Testis (tissue), 3 donors: ENCODE results near the gene COL2A1. TPM values are rescaled to one million over a fixed set of nuclear protein-coding genes. Genes with fewer than 3 reads are reported as not detected.

ENCODE experiments used
- DNase-seq: peaks from one replicate; pipeline ENCODE4 v3.0.0-alpha.2; 2019
- H3K27ac ChIP-seq, 2 donors: fragments of 200-600 bp; sonication (generic); one replicate each; pipeline ENCODE4 v1.5.1; 2019
- H3K27me3 ChIP-seq: fragments of 200-600 bp; sonication (generic); one replicate; pipeline ENCODE4 v1.5.1; 2019
- H3K36me3 ChIP-seq: fragments of 200-600 bp; sonication (generic); one replicate; pipeline ENCODE4 v1.5.1; 2017; ENCODE audit warnings: low read depth; ENCODE audit errors: missing control alignments
- H3K4me1 ChIP-seq: fragments of 200-600 bp; sonication (generic); one replicate; pipeline ENCODE4 v1.5.1; 2019
- H3K4me3 ChIP-seq, 2 donors: fragments of 200-600 bp; sonication (generic); one replicate each; pipeline ENCODE4 v1.5.1; 2017 to 2019
- H3K9me3 ChIP-seq: fragments of 200-600 bp; sonication (generic); one replicate; pipeline ENCODE4 v1.5.1; 2017
- POLR2A ChIP-seq: fragments of 450-650 bp; IDR thresholded peaks from one replicate; pipeline ENCODE4 v1.6.1; 2017; ENCODE audit warnings: antibody characterized with exemption, mild to moderate bottlenecking, moderate library complexity
- WGBS, 2 donors: methylation state at CpG; one replicate each; pipeline ENCODE4 v1.1.5; 2018; 5-methylcytosine and 5-hydroxymethylcytosine counted together
- intact Hi-C: fragments of 100-400 bp; cut with DNase I; formaldehyde crosslinking; loops from one replicate; pipeline ENCODE4 v1.15.1; 2023; ENCODE audit warnings: low total_unique reads
- polyA plus RNA-seq: library from polyadenylated mRNA; stranded (reverse); fragments of 350-450 nt; fragmentation: Illumina TruSeq; extraction: RNeasy Lipid Tissue Mini Kit (QIAGEN cat#74804); gene quantifications from one replicate; pipeline ENCODE4 v1.2.3, GENCODE V29; 2014; ENCODE audit warnings: low read depth, low replicate concordance; ENCODE audit not compliant: insufficient read depth
- total RNA-seq, 2 donors: library from RNA; depleted of rRNA; stranded (reverse); fragments of >200 nt; gene quantifications; one replicate each; pipeline ENCODE4 v1.2.3, GENCODE V29; 2016
- TF ChIP-seq, protein P1 (sequence below), 3 experiments: fragments of 450-650 bp in 2 of 3; fragments of 200-600 bp in 1 of 3; sonication (generic) in 1 of 3; IDR thresholded peaks; one replicate each; pipeline ENCODE4 v1.5.1; 2016 to 2019; ENCODE audit warnings: antibody characterized with exemption in 3 of 3, mild to moderate bottlenecking in 2 of 3, moderate library complexity in 1 of 3

The COL2A1 gene
- total and polyA plus RNA-seq, 3 donors from 2014 or later: 1.8 to 8.0 (median 2.8) TPM

DNA sequence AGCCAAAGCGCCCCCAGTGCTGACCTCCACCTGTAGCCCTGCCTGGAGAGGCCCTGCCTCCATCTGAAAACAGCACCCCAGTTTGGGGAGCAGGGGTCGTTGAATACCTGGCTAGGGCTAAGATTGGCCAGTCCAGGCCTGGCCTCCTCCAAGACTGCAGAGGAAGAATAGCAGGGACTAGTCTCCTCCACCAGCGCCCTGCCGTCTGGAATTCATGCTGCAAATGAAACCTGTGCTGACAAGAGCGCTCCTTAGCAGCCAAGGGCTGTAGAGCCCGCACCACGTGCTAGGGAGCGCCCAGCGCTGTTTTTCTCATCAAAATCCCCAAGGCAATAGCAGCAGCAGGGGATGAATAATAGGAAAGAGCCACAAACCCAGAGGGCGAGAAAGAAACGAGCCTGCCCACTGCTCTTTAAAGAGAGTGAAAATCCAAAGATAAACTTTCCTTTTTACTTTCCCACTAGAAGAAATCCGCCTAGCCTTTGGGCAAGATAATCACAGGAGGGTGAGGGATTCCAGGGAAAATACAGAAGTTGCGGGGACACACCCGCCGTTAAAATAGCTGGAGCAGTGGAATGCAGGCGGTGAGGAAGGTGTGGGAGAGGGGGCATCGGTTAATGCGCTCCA, 3.3 kb downstream of the COL2A1 start:
- H3K27ac ChIP-seq: no peak overlapping the region
- H3K9me3 ChIP-seq: no peaks in the 10 kb centered on the region
- H3K36me3 ChIP-seq: no peaks in the 10 kb centered on the region
- H3K4me3 ChIP-seq: peak overlapping the region; percentile 20 to 48
- H3K27me3 ChIP-seq: no peaks in the 10 kb centered on the region
- 6 to 15% methylated on average over 17 to 18 of the region's 18 CpGs for WGBS, 2 donors
- intact Hi-C loops: no loop called here
- H3K4me1 ChIP-seq: peaks cover 34% of the 10 kb centered on the region
- TF ChIP-seq, protein P1, sequence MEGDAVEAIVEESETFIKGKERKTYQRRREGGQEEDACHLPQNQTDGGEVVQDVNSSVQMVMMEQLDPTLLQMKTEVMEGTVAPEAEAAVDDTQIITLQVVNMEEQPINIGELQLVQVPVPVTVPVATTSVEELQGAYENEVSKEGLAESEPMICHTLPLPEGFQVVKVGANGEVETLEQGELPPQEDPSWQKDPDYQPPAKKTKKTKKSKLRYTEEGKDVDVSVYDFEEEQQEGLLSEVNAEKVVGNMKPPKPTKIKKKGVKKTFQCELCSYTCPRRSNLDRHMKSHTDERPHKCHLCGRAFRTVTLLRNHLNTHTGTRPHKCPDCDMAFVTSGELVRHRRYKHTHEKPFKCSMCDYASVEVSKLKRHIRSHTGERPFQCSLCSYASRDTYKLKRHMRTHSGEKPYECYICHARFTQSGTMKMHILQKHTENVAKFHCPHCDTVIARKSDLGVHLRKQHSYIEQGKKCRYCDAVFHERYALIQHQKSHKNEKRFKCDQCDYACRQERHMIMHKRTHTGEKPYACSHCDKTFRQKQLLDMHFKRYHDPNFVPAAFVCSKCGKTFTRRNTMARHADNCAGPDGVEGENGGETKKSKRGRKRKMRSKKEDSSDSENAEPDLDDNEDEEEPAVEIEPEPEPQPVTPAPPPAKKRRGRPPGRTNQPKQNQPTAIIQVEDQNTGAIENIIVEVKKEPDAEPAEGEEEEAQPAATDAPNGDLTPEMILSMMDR (IDR thresholded peaks at IDR 0.05): no peak
- no peak for TF ChIP-seq POLR2A
- no peak for DNase-seq

DNA sequence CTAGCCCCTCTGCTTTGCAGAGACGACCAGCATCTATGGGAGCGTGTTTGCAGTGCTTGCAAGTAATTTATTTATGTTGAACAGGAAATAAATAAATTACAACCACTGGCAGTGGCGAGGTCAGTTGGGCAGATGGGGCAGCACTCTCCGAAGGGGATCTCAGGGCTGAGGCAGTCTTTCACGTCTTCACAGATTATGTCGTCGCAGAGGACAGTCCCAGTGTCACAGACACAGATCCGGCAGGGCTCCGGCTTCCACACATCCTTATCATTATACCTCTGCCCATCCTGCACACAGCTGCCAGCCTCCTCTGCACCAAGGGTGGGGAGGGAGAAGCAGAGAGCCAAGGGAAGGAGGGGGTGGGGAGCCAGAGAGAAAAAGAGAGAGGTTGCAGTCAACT, 4.5 kb downstream of the COL2A1 start:
- H3K4me1 ChIP-seq: peaks cover 31% of the 10 kb centered on the region
- no peaks in the 10 kb centered on the region for H3K9me3 ChIP-seq
- intact Hi-C loops: no loop called here
- H3K4me3 ChIP-seq: no peak overlapping the region
- H3K27me3 ChIP-seq: no peaks in the 10 kb centered on the region
- H3K27ac ChIP-seq: no peak overlapping the region
- no peaks in the 10 kb centered on the region for H3K36me3 ChIP-seq
- TF ChIP-seq, protein P1 (IDR thresholded peaks at IDR 0.05): no peak
- TF ChIP-seq POLR2A: no peak
- 71 to 77% methylated on average over 9 of the region's 9 CpGs for WGBS, 2 donors
- no peak for DNase-seq

DNA sequence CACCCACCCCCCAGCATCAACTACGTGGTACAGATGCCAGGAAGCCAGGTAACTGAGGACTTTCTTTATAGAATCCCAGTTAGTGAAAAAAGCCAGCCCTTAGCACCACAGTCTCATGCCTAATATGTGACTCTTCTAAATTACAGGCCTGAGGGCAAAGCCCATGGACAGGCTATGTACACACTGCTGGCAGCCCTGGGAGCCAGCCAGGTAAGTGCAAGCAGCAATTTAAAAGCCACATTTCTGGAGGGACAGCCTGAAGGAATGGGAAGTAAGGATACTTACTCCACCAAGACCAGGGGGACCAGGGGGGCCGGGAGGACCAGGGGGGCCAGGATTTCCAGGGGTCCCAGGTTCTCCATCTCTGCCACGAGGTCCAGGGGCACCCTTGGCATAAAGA, 7.0 kb downstream of the COL2A1 start:
- Histone ChIP-seq H3K9me3 (no peaks in the 10 kb centered on the region), H3K27me3 (no peaks in the 10 kb centered on the region), H3K27ac (no peak overlapping the region), H3K4me1 (peaks cover 11% of the 10 kb centered on the region), H3K4me3 (no peak overlapping the region), H3K36me3 (no peaks in the 10 kb centered on the region)
- intact Hi-C loops: no loop called here
- DNase-seq: no peak
- 70 to 77% methylated on average over 3 of the region's 3 CpGs for WGBS, 2 donors
- no peak for TF ChIP-seq POLR2A
- TF ChIP-seq, protein P1 (IDR thresholded peaks at IDR 0.05): no peak

GRCh38 chr12:47995981-47996401, 8.3 kb downstream of the COL2A1 start:
- intact Hi-C loops: no loop called here
- no peak overlapping the region for H3K27ac ChIP-seq
- DNase-seq: no peak
- H3K4me1 ChIP-seq: no peaks in the 10 kb centered on the region
- no peak overlapping the region for H3K4me3 ChIP-seq
- H3K36me3 ChIP-seq: no peaks in the 10 kb centered on the region
- TF ChIP-seq, protein P1 (IDR thresholded peaks at IDR 0.05): no peak
- no peak for TF ChIP-seq POLR2A
- H3K27me3 ChIP-seq: no peaks in the 10 kb centered on the region
- H3K9me3 ChIP-seq: no peaks in the 10 kb centered on the region
- 35 to 48% methylated on average over 4 of the region's 4 CpGs for WGBS, 2 donors

GRCh38 chr12:47993491-47993890, 10.8 kb downstream of the COL2A1 start:
- Histone ChIP-seq H3K27me3 (no peaks in the 10 kb centered on the region), H3K4me3 (no peak overlapping the region), H3K9me3 (no peaks in the 10 kb centered on the region), H3K4me1 (peaks cover under 1% of the 10 kb centered on the region), H3K36me3 (no peaks in the 10 kb centered on the region), H3K27ac (no peak overlapping the region)
- TF ChIP-seq, protein P1 (IDR thresholded peaks at IDR 0.05): no peak
- no peak for TF ChIP-seq POLR2A
- intact Hi-C loops: no loop called here
- DNase-seq: no peak
- WGBS, 2 donors: 96 to 98% methylated on average over 3 to 5 of the region's 5 CpGs
